Heart left ventricle (tissue), 16 donors: ENCODE results near the gene MDP1. TPM values are rescaled to one million over a fixed set of nuclear protein-coding genes. Genes with fewer than 3 reads are reported as not detected.
A peak's percentile ranks its signal among the peaks of the same experiment; 100 is the strongest.

Experiments
- ATAC-seq, 4 donors: fragments of 200-7000 bp; cut with Tn5 transposase; one replicate each; pipeline ENCODE4 v1.9.1; 2020 to 2022; ENCODE audit warnings: moderate library complexity in 4 of 4, mild to moderate bottlenecking in 3 of 4, moderate number of reproducible peaks in 1 of 4
- DNase-seq, 5 donors: peaks; one replicate each; pipeline ENCODE4 v3.0.0-alpha.2; 2020
- H3K27ac ChIP-seq, 12 donors: fragments of 200-600 bp; sonication (generic) in 4 of 12; one replicate each; pipeline versions ENCODE4 v1.5.0 to v1.8.0; 2016 to 2022; ENCODE audit warnings: mild to moderate bottlenecking in 2 of 12
- H3K27me3 ChIP-seq, 9 donors: fragments of 200-600 bp; sonication (generic) in 2 of 9; one replicate each; pipeline versions ENCODE4 v1.5.1 to v1.8.0; 2016 to 2022; ENCODE audit warnings: mild to moderate bottlenecking in 3 of 9
- H3K36me3 ChIP-seq, 9 donors: fragments of 200-600 bp; sonication (generic) in 2 of 9; one replicate each; pipeline versions ENCODE4 v1.5.0 to v1.8.0; 2018 to 2022; ENCODE audit warnings: mild to moderate bottlenecking in 2 of 9
- H3K4me1 ChIP-seq, 12 donors: fragments of 200-600 bp; sonication (generic) in 4 of 12; one replicate each; pipeline versions ENCODE4 v1.5.0 to v1.8.0; 2016 to 2022; ENCODE audit warnings: mild to moderate bottlenecking in 3 of 12
- H3K4me3 ChIP-seq, 12 donors: fragments of 200-600 bp; sonication (generic) in 4 of 12; one replicate each; pipeline versions ENCODE4 v1.5.0 to v1.8.0; 2017 to 2022; ENCODE audit warnings: mild to moderate bottlenecking in 9 of 12, moderate library complexity in 4 of 12
- H3K9me3 ChIP-seq, 12 donors: fragments of 200-600 bp; sonication (generic) in 4 of 12; one replicate each; pipeline versions ENCODE4 v1.5.0 to v1.8.0; 2016 to 2022; ENCODE audit warnings: mild to moderate bottlenecking in 1 of 12
- POLR2A ChIP-seq, 2 donors: fragments of 450-650 bp; IDR thresholded peaks; one replicate each; pipeline ENCODE4 v1.6.1; 2017; ENCODE audit warnings: antibody characterized with exemption in 2 of 2, mild to moderate bottlenecking in 2 of 2, moderate library complexity in 2 of 2
- WGBS, 4 donors: extraction: QIAGEN DNeasy Blood & Tissue Kit in 2 of 4; methylation state at CpG; one replicate each; pipeline versions ENCODE4 v1.1.5 to v1.1.7; 2013 to 2018; 5-methylcytosine and 5-hydroxymethylcytosine counted together
- intact Hi-C, 10 donors: fragments of 100-400 bp; cut with DNase I; formaldehyde crosslinking; loops; one replicate each; pipeline versions ENCODE4 v1.11.1 to v1.14.2; 2022
- long read RNA-seq, 3 donors: library from polyadenylated mRNA; unstranded; transcript quantifications; one replicate each; pipeline ENCODE4 v2.0.0, GENCODE V29; 2020 to 2021
- polyA plus RNA-seq, 2 donors: library from polyadenylated mRNA; stranded (reverse); fragments of 200-250 nt; gene quantifications; one replicate each; pipeline ENCODE4 v1.2.3, GENCODE V29; 2013
- total RNA-seq, 9 donors: library from RNA; depleted of rRNA in 2 of 9; stranded (reverse); fragments of >200 nt in 2 of 9; fragmentation: NEBNext Ultra II Directional in 3 of 9; extraction: Animal tissue kit (Norgen Biotek cat#: 25700) in 3 of 9; gene quantifications; one replicate each; pipeline versions ENCODE4 v1.1.0 to v1.2.4, GENCODE V29; 2016 to 2023
- TF ChIP-seq, protein P1 (sequence below), 12 donors: fragments of 200-600 bp; sonication (generic) in 4 of 12; IDR thresholded peaks; one replicate each; pipeline versions ENCODE4 v1.5.0 to v1.8.0; 2018 to 2022; ENCODE audit warnings: antibody characterized with exemption in 12 of 12, mild to moderate bottlenecking in 5 of 12
- donor health status: ischemic (EF 13 %, LVEDD 7.1; RV severe dilation, severe dysfunction).
- donor health status: healthy with polysubstance abuse.
- donor health status: DM: no; HTN: yes; CAD: no.
- donor health status: DM: no; HTN: no; CAD: no.
- donor health status: ischemic (EF 25% LVEDD 6.9; RV normal size, moderate dysfunction).
- donor health status: ischemic (EF 25% LVEDD 5.7; RV mildly dilated, moderate dysfunction).
- donor health status: healthy.
- donor health status: DM: yes; HTN: yes; CAD: no.
- donor health status: ischemic (EF 35%, LVEDD 5.7; RV mildly dilated, moderate dysfunction).
- donor health status: nonischemic (EF 11% LVEDD 7.7; RV severe dilation, severe dysfunction).
- donor health status: DM: yes; HTN: yes; CAD: no.
- donor health status: PGD.
- donor health status: ischemic (EF 29% LVEDD 5.4; RV normal size, mild dysfunction).
- donor health status: nonischemic (EF 23%, LVEDD 6.1; RV moderate dilation, normal function).

MDP1 gene
- total RNA-seq, result 10 to 100 TPM; 12.8 to 22.6 (median 15.5) TPM
- polyA plus RNA-seq, result 10 to 100 TPM; 20.8 to 26.5 TPM
- long read RNA-seq, donor 1, transcript MDP1-201 (6 exons, 730 nt), result major isoform, 9 of 11 reads
- long read RNA-seq, donor 1, partial matches to known transcripts, result 0 of 11 reads
- long read RNA-seq, donor 1, other reads (novel, unspliced or antisense), result 1 of 11 reads
- long read RNA-seq, donor 2, partial matches to known transcripts, result 0 of 7 reads
- long read RNA-seq, donor 2, other reads (novel, unspliced or antisense), result 0 of 7 reads
- long read RNA-seq, donor 3, transcript MDP1-201 (6 exons, 730 nt), result major isoform, 5 of 9 reads
- long read RNA-seq, donor 3, partial matches to known transcripts, result 0 of 9 reads
- long read RNA-seq, donor 3, other reads (novel, unspliced or antisense), result 1 of 9 reads

DNA sequence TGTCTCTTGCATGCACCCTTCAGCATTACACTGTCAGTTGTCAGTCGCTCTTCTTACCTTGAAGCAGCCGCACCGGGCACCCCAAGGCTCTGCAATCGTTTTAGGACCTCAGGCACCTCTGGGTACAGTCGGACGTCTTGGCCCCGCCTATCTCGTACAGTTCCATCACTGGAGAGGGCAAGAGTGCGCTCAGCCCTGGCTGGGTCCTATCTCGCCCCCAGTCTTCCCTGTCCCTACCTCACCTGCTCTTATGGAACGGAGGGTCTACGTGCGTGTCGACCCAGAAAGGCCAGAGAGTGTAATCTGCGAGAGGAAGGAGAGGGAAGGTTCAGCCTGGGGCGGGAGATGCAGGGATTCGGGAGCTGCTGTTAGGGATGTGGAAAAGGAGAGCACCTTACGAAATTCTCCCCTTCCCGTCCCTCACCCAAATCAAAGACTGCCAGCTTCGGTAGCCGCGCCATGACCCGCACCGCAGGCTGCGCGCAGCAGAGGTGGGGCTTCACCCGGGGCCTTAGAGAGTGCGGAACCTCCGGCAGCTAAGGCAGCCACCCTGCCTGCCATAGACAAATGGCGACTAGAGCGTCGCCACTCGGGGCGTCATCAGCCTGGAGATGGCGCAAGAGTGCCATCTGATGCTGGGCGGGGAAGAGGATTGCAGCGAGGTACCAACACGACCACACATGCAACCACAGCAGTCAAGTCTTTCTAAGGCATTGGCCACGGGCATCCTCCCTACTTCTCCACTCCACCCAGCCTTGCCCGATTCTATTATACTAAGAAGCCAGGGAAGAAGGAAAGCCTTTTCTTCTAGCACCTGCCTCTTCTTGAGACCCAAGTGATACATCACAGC, at the start of gene MDP1:
MDP1 (minus strand) TSS at position 572 of the 850 bp plus-strand sequence; CDS start at position 461, 111 bp downstream.
- Histone ChIP-seq H3K36me3 (peaks cover 0 to 33% (median 19%) of the 10 kb centered on the region in 9 donors), H3K4me1 (peaks cover 3 to 39% (median 21%) of the 10 kb centered on the region in 12 donors), H3K27me3 (no peaks in the 10 kb centered on the region), H3K4me3 (peak within 1 kb of the TSS; percentile 48 to 91 (median 75)), H3K9me3 (no peaks in the 10 kb centered on the region), H3K27ac (peak within 1 kb of the TSS; percentile 74 to 96 (median 86))
- TF ChIP-seq, protein P1, sequence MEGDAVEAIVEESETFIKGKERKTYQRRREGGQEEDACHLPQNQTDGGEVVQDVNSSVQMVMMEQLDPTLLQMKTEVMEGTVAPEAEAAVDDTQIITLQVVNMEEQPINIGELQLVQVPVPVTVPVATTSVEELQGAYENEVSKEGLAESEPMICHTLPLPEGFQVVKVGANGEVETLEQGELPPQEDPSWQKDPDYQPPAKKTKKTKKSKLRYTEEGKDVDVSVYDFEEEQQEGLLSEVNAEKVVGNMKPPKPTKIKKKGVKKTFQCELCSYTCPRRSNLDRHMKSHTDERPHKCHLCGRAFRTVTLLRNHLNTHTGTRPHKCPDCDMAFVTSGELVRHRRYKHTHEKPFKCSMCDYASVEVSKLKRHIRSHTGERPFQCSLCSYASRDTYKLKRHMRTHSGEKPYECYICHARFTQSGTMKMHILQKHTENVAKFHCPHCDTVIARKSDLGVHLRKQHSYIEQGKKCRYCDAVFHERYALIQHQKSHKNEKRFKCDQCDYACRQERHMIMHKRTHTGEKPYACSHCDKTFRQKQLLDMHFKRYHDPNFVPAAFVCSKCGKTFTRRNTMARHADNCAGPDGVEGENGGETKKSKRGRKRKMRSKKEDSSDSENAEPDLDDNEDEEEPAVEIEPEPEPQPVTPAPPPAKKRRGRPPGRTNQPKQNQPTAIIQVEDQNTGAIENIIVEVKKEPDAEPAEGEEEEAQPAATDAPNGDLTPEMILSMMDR (IDR thresholded peaks at IDR 0.05), result peak; percentile 9 to 78 (median 64)
- peak in 1 of 2 donors; percentile 74 for TF ChIP-seq POLR2A (IDR thresholded peaks at IDR 0.05)
- ATAC-seq, result peak; percentile 74 to 85 (median 81)
- DNase-seq, result peak; percentile 83 to 93 (median 87)
- WGBS, 4 donors, result 0 to 1% (median 0%) methylated on average over 32 to 40 of the region's 40 CpGs
- intact Hi-C loops, result no loop called here

DNA sequence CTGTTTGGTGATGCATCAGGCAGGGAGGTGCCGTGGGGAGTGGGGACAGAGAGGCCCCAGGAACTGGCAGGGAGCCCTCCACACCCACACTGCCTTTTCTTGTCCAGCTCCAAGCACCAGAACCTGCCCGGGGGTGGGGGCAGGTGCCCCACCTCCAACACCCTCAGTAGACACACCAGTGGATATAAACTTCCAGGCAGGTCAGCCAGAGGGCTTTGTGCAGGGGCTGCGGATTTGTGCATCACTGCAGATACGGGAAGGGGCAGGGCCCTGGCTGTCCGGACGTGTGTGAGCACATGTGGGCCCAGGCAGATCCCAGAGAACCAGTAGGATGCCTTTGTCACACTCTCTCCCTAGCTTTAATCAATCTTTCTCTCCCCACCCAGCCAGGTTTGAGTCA, 48.4 kb upstream of the MDP1 start:
- H3K36me3 ChIP-seq, result peaks cover 0 to 44% (median 26%) of the 10 kb centered on the region in 9 donors
- no peak overlapping the region for H3K27ac ChIP-seq
- no peak for ATAC-seq
- WGBS, 4 donors, result 79 to 84% (median 80%) methylated on average over 5 to 6 of the region's 6 CpGs
- intact Hi-C loops, result no loop called here
- TF ChIP-seq POLR2A (IDR thresholded peaks at IDR 0.05), result no peak
- TF ChIP-seq, protein P1 (IDR thresholded peaks at IDR 0.05), result no peak
- no peaks in the 10 kb centered on the region for H3K4me1 ChIP-seq
- peak in 1 of 5 donors; percentile 14 for DNase-seq
- H3K27me3 ChIP-seq, result no peaks in the 10 kb centered on the region
- H3K4me3 ChIP-seq, result no peak overlapping the region
- H3K9me3 ChIP-seq, result no peaks in the 10 kb centered on the region

DNA sequence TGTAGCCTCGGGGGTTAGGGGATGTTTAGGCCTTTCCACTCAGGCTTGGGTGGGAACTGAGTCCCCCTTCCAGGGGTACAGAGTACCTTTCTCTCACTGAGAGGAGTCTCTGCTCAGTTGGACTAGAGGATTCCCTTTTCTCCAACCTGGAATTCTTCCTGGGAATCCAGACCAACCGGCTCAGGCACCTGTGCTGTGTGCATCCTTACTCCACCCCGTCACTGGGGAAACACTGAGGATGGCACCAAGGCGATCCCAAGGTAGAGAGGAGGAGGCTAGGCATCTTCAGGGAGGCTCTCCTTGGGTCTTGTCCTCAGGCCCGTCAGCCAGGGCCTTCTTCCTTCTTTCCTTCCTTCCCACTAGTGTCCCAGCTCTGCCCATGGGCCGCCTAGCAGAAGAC, 48.0 kb upstream of the MDP1 start:
- intact Hi-C loops, result no loop called here
- Histone ChIP-seq H3K36me3 (peaks cover 0 to 40% (median 23%) of the 10 kb centered on the region in 9 donors), H3K9me3 (no peaks in the 10 kb centered on the region), H3K27me3 (no peaks in the 10 kb centered on the region), H3K4me1 (no peaks in the 10 kb centered on the region), H3K27ac (no peak overlapping the region), H3K4me3 (no peak overlapping the region)
- 75 to 86% (median 80%) methylated on average over 6 of the region's 6 CpGs for WGBS, 4 donors
- TF ChIP-seq, protein P1 (IDR thresholded peaks at IDR 0.05), result no peak
- no peak for TF ChIP-seq POLR2A (IDR thresholded peaks at IDR 0.05)
- ATAC-seq, result no peak
- no peak for DNase-seq
